ENCODE data around the gene OMA1.
A peak's percentile ranks its signal among the peaks of the same experiment; 100 is the strongest.

DNA sequence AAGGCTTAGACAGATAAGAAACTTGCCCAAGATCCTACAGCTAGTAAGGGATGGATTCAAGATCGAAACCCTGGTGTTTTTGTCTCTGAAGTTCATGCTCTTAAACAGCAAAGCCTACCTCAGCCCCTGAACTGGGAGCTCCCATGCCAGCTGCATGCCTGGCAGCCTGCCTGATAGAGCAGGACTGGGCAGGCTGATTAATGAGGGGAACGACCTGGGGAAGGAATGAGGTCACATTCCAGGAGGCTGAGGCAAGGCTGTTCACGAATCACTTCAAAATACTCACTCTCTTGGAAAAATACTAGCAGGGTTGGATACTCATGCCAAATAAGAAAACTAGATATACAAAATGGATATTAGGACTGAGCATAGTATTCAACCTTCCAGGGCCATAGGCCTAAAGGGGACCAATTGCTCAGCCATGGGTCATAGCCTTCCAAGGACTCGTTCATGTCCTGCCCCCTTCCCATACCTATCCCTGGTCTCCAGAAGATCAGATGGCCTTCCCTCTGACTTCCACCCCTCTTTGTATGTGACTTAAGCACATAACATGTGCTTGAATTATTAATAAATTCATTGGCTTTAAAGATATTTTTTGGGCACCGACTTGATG lies 46.1 kb upstream of the OMA1 start:
- TF ChIP-seq, protein P1, sequence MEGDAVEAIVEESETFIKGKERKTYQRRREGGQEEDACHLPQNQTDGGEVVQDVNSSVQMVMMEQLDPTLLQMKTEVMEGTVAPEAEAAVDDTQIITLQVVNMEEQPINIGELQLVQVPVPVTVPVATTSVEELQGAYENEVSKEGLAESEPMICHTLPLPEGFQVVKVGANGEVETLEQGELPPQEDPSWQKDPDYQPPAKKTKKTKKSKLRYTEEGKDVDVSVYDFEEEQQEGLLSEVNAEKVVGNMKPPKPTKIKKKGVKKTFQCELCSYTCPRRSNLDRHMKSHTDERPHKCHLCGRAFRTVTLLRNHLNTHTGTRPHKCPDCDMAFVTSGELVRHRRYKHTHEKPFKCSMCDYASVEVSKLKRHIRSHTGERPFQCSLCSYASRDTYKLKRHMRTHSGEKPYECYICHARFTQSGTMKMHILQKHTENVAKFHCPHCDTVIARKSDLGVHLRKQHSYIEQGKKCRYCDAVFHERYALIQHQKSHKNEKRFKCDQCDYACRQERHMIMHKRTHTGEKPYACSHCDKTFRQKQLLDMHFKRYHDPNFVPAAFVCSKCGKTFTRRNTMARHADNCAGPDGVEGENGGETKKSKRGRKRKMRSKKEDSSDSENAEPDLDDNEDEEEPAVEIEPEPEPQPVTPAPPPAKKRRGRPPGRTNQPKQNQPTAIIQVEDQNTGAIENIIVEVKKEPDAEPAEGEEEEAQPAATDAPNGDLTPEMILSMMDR (IDR thresholded peaks at IDR 0.05) = no peak
- TF ChIP-seq POLR2A (IDR thresholded peaks at IDR 0.05) (no peak), EP300 (IDR thresholded peaks at IDR 0.05) (peak in 1 of 2 donors; percentile 24)
